ENCODE measurements around the gene USP49. TPM values are rescaled to one million over a fixed set of nuclear protein-coding genes. Genes with fewer than 3 reads are reported as not detected.
A peak's percentile ranks its signal among the peaks of the same experiment; 100 is the strongest.

Gene USP49
- total and polyA plus RNA-seq, 7 experiments from 2014 or later = 0.44 to 6.0 (median 2.4) TPM

GRCh38 chr6:41836022-41836659, 59.0 kb downstream of the USP49 start:
- POLR2A ChIA-PET = no interaction called here
- no peak overlapping the region for H3K27ac ChIP-seq (ENCODE audit: low read depth, low read length)
- H3K4me1 ChIP-seq (ENCODE audit: control insufficient read depth in 2 of 2, insufficient read depth in 2 of 2, low read length in 2 of 2) = no peaks in the 10 kb centered on the region
- H3K36me3 ChIP-seq (ENCODE audit: control insufficient read depth in 2 of 3, insufficient read depth in 3 of 3, low read length in 3 of 3) = no peaks in the 10 kb centered on the region
- ATAC-seq (no peak), DNase-seq (no peak)
- H3K27me3 ChIP-seq (ENCODE audit: control insufficient read depth in 2 of 2, insufficient read depth in 2 of 2, low read length in 2 of 2) = no peaks in the 10 kb centered on the region
- H3K9me3 ChIP-seq (ENCODE audit: control insufficient read depth in 2 of 3, low read length in 3 of 3) = no peaks in the 10 kb centered on the region
- Mint-ChIP-seq H3K4me3 (no peak overlapping the region), H3K27me3 (no peaks in the 10 kb centered on the region), H3K4me1 (peaks cover 3 to 7% (median 4%) of the 10 kb centered on the region in 7 donors), H3K9me3 (no peaks in the 10 kb centered on the region), H3K36me3 (peaks cover 0 to 5% (median 2%) of the 10 kb centered on the region in 5 donors), H3K27ac (peak overlapping the region in 2 of 9 donors; percentile 36 to 46)
- no peak overlapping the region for H3K4me3 ChIP-seq (ENCODE audit: low read length)
- CTCF ChIA-PET = no interaction called here
- intact Hi-C loops (cut with micrococcal nuclease) = no loop called here

DNA sequence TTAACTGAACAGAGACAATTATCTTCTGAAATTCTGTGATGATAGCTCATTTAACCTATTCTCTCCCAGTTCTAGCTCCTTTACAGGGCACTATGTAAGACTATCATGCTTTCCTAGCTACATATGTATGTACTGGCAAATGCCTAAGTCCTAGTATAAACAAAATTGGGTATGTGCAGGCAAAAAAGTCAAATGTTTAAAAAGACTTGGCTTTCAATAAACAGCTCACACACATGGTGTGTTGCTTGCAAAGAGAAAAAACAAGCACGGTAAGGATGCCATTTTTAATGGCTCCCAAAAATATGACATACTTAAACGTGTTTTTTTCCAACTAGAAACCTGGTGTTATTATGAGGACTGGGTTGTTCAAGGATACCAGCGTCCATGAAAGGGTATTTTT, 62.9 kb downstream of the USP49 start:
- ATAC-seq (no peak), DNase-seq (no peak)
- no peak overlapping the region for H3K4me3 Mint-ChIP-seq
- ChIA-PET POLR2A (no interaction called here), CTCF (interaction anchor here (0.6 to 1.5 kb wide), 2 partner anchors 10 to 345 kb away, joined by 3 to 4 read pairs; no protein-coding TSS in a partner anchor)
- H3K4me1 Mint-ChIP-seq = peaks cover 3 to 7% (median 4%) of the 10 kb centered on the region in 7 donors
- H3K9me3 Mint-ChIP-seq = no peaks in the 10 kb centered on the region
- Histone ChIP-seq H3K36me3 (ENCODE audit: control insufficient read depth in 2 of 3, insufficient read depth in 3 of 3, low read length in 3 of 3) (no peaks in the 10 kb centered on the region), H3K4me1 (ENCODE audit: control insufficient read depth in 2 of 2, insufficient read depth in 2 of 2, low read length in 2 of 2) (no peaks in the 10 kb centered on the region), H3K4me3 (ENCODE audit: low read length) (no peak overlapping the region), H3K27ac (ENCODE audit: low read depth, low read length) (no peak overlapping the region), H3K9me3 (ENCODE audit: control insufficient read depth in 2 of 3, low read length in 3 of 3) (no peaks in the 10 kb centered on the region), H3K27me3 (ENCODE audit: control insufficient read depth in 2 of 2, insufficient read depth in 2 of 2, low read length in 2 of 2) (no peaks in the 10 kb centered on the region)
- no peak overlapping the region for H3K27ac Mint-ChIP-seq
- intact Hi-C loops (cut with micrococcal nuclease) = no loop called here
- H3K36me3 Mint-ChIP-seq = peaks cover 0 to 5% (median under 1%) of the 10 kb centered on the region in 5 donors
- no peaks in the 10 kb centered on the region for H3K27me3 Mint-ChIP-seq

GRCh38 chr6:41826343-41827022, 68.7 kb downstream of the USP49 start:
- Histone ChIP-seq H3K4me3 (ENCODE audit: low read length) (no peak overlapping the region), H3K27me3 (ENCODE audit: control insufficient read depth in 2 of 2, insufficient read depth in 2 of 2, low read length in 2 of 2) (no peaks in the 10 kb centered on the region), H3K36me3 (ENCODE audit: control insufficient read depth in 2 of 3, insufficient read depth in 3 of 3, low read length in 3 of 3) (no peaks in the 10 kb centered on the region), H3K27ac (ENCODE audit: low read depth, low read length) (no peak overlapping the region), H3K4me1 (ENCODE audit: control insufficient read depth in 2 of 2, insufficient read depth in 2 of 2, low read length in 2 of 2) (no peaks in the 10 kb centered on the region), H3K9me3 (ENCODE audit: control insufficient read depth in 2 of 3, low read length in 3 of 3) (no peaks in the 10 kb centered on the region)
- ATAC-seq (no peak), DNase-seq (no peak)
- H3K4me1 Mint-ChIP-seq = no peaks in the 10 kb centered on the region
- no peaks in the 10 kb centered on the region for H3K27me3 Mint-ChIP-seq
- H3K27ac Mint-ChIP-seq = no peak overlapping the region
- ChIA-PET POLR2A (no interaction called here), CTCF (no interaction called here)
- H3K36me3 Mint-ChIP-seq = peaks cover 0 to under 1% (median 0%) of the 10 kb centered on the region in 5 donors
- H3K9me3 Mint-ChIP-seq = peaks cover 0 to 2% (median 0%) of the 10 kb centered on the region in 11 donors
- H3K4me3 Mint-ChIP-seq = no peak overlapping the region
- intact Hi-C loops (cut with micrococcal nuclease) = no loop called here

DNA sequence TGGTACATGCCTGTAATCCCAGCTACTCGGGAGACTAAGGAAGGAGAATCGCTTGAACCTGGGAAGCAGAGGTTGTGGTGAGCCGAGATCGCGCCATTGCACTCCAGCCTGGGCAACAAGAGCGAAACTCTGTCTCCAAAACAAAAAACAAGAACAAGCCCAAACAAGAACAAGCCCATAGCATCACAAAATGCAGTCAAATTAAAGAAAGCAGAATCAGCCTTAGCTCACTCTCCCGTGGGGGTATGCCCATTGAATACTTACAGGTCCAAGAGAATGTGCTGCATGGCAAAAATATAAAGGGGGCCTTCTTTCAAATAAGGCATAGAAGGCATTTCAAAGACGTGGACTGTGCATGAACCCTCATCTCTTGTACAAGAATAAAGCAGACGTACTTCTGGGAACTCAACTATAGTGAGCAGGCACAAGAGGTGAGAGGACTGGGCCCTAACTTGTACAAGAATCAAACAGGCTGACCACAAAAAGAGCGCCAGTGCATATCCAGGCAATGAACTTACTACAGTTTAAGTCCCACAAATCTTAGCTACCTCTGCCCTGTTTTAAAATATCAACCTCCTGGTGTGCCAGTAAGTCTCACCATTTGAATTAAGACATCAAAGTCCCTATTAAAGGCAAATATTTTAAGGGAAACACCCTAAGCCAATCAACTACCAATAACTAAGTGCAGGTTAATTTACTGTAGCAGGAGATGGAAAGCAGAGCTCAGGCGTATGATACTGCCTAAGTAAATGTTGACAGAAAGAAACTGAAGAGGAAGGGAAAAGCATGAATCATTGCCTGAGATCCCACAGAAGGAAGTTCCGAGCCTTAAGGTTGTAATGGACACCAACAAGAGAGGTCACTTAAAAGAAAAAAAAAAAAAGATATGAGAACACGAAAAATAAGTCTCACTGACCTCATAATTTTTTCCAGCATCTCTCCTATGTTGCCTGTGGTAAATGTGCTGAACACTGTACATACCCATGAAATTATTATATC, 70.3 kb downstream of the USP49 start:
- Mint-ChIP-seq H3K4me1 (no peaks in the 10 kb centered on the region), H3K27me3 (no peaks in the 10 kb centered on the region), H3K9me3 (peaks cover 0 to 2% (median 0%) of the 10 kb centered on the region in 11 donors), H3K27ac (no peak overlapping the region), H3K4me3 (no peak overlapping the region), H3K36me3 (no peaks in the 10 kb centered on the region)
- ATAC-seq (no peak), DNase-seq (no peak)
- POLR2A ChIA-PET = interaction anchor here (0.6 kb wide), 2 partner anchors 713 to 1053 kb away, joined by 3 to 5 read pairs; no protein-coding TSS in a partner anchor
- intact Hi-C loops (cut with micrococcal nuclease) = no loop called here
- Histone ChIP-seq H3K36me3 (ENCODE audit: control insufficient read depth in 2 of 3, insufficient read depth in 3 of 3, low read length in 3 of 3) (no peaks in the 10 kb centered on the region), H3K27ac (ENCODE audit: low read depth, low read length) (no peak overlapping the region), H3K4me1 (ENCODE audit: control insufficient read depth in 2 of 2, insufficient read depth in 2 of 2, low read length in 2 of 2) (no peaks in the 10 kb centered on the region), H3K4me3 (ENCODE audit: low read length) (no peak overlapping the region), H3K27me3 (ENCODE audit: control insufficient read depth in 2 of 2, insufficient read depth in 2 of 2, low read length in 2 of 2) (no peaks in the 10 kb centered on the region), H3K9me3 (ENCODE audit: control insufficient read depth in 2 of 3, low read length in 3 of 3) (no peaks in the 10 kb centered on the region)
- CTCF ChIA-PET = interaction anchor here (0.5 kb wide), 1 partner anchor 210 kb away, joined by 3 read pairs; no protein-coding TSS in a partner anchor

DNA sequence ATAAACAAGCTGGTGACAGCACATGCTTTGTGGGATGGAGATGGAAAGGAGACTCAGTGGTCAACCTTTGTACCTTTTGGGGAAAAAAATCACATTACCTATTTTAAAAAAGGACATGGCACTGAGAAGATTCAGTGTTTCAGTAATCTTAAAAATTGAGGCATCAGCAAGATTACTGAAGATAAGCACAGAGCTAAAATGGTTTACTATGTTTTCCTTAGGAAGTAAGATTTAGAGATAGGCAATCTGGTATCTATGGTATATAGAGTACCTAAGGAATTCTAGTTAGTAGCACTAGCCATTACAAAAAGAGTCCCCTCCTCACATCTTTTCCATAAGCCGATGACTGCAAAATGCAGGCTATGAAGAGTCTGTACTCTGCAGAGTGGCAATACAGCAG, 72.0 kb downstream of the USP49 start:
- H3K27ac ChIP-seq (ENCODE audit: low read depth, low read length) = no peak overlapping the region
- peaks cover 0 to 2% (median 0%) of the 10 kb centered on the region in 11 donors for H3K9me3 Mint-ChIP-seq
- H3K4me3 Mint-ChIP-seq = no peak overlapping the region
- no peak for DNase-seq
- CTCF ChIA-PET = no interaction called here
- H3K4me3 ChIP-seq (ENCODE audit: low read length) = no peak overlapping the region
- no peak for ATAC-seq
- no peaks in the 10 kb centered on the region for H3K4me1 ChIP-seq (ENCODE audit: control insufficient read depth in 2 of 2, insufficient read depth in 2 of 2, low read length in 2 of 2)
- H3K36me3 ChIP-seq (ENCODE audit: control insufficient read depth in 2 of 3, insufficient read depth in 3 of 3, low read length in 3 of 3) = no peaks in the 10 kb centered on the region
- no peaks in the 10 kb centered on the region for H3K9me3 ChIP-seq (ENCODE audit: control insufficient read depth in 2 of 3, low read length in 3 of 3)
- no peak overlapping the region for H3K27ac Mint-ChIP-seq
- intact Hi-C loops (cut with micrococcal nuclease) = no loop called here
- POLR2A ChIA-PET = no interaction called here
- no peaks in the 10 kb centered on the region for H3K36me3 Mint-ChIP-seq
- no peaks in the 10 kb centered on the region for H3K27me3 Mint-ChIP-seq
- no peaks in the 10 kb centered on the region for H3K4me1 Mint-ChIP-seq
- H3K27me3 ChIP-seq (ENCODE audit: control insufficient read depth in 2 of 2, insufficient read depth in 2 of 2, low read length in 2 of 2) = no peaks in the 10 kb centered on the region

GRCh38 chr6:41822021-41822420, 73.2 kb downstream of the USP49 start:
- Mint-ChIP-seq H3K4me3 (no peak overlapping the region), H3K36me3 (no peaks in the 10 kb centered on the region)

More at GRCh38 chr6:41822021-41822420, 73.2 kb downstream of the USP49 start:
- Mint-ChIP-seq H3K27ac (no peak overlapping the region), H3K27me3 (no peaks in the 10 kb centered on the region), H3K9me3 (peaks cover 0 to 2% (median 0%) of the 10 kb centered on the region in 11 donors), H3K4me1 (peaks cover 0 to 1% (median 0%) of the 10 kb centered on the region in 7 donors)
- no peak for ATAC-seq
- no peak overlapping the region for H3K27ac ChIP-seq (ENCODE audit: low read depth, low read length)
- H3K4me3 ChIP-seq (ENCODE audit: low read length) = no peak overlapping the region
- ChIA-PET POLR2A (interaction anchor here (0.7 kb wide), 1 partner anchor 189 kb away, joined by 3 read pairs; no protein-coding TSS in a partner anchor), CTCF (no interaction called here)
- H3K36me3 ChIP-seq (ENCODE audit: control insufficient read depth in 2 of 3, insufficient read depth in 3 of 3, low read length in 3 of 3) = no peaks in the 10 kb centered on the region
- no peaks in the 10 kb centered on the region for H3K9me3 ChIP-seq (ENCODE audit: control insufficient read depth in 2 of 3, low read length in 3 of 3)
- no peaks in the 10 kb centered on the region for H3K27me3 ChIP-seq (ENCODE audit: control insufficient read depth in 2 of 2, insufficient read depth in 2 of 2, low read length in 2 of 2)
- intact Hi-C loops (cut with micrococcal nuclease) = no loop called here
- H3K4me1 ChIP-seq (ENCODE audit: control insufficient read depth in 2 of 2, insufficient read depth in 2 of 2, low read length in 2 of 2) = no peaks in the 10 kb centered on the region
- no peak for DNase-seq

Measured in naive thymus-derived CD4-positive, alpha-beta T cell (primary cell).